Stimulated activated CD8-positive, alpha-beta memory T cell treated with anti-CD3 and anti-CD28 coated beads, Interleukin-4, amount 100 ng/mL, for 1 hour (primary cell): ENCODE measurements around the gene IGFN1.

Experiments
- DNase-seq, 2 donors: peaks; one replicate each; pipeline ENCODE4 v3.0.0-alpha.2; 2020; ENCODE audit warnings: low read depth in 2 of 2, low spot score in 1 of 2

The IGFN1 gene

DNA sequence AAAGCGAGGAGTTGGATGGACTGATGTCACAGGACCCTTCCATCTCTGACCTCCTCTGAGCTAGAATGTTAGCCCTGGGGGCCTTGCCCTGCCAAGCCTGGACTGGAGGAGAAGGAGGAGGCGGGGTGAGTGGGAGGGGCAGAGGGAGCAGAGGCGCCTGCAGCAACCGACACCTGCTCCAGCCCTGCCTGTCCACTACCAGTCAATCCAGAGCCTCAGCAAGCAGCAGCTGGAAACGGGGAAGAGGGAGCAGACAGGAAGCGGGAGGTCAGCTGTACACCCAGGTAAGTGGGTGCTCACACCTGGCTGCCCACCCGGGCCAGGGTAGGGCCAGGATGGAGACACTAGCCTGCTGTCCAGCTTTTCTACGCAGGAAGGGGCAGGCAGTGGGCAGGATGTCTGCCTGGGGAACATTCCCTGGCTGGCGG is at the start of gene IGFN1:
Gene IGFN1 (plus strand): TSS at position 201 of the 428 bp plus-strand sequence. CDS start 2,470 bp downstream, outside the sequence.
- no peak for DNase-seq

DNA sequence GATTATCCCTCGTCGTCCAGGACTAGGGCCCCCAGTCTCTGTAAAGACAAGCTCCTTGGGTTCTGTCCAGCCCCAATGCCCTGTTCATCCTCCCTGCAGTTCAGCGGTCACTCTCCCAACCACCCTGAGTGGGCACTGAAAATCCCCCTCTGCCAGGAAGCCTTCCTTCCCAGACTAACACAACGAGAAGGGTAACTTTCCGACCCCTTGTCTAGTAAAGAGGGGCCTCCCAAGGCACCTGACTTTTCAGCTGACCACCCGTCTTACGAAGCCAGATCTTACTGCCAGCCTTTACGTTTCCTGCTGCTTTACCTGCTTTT is 49.7 kb upstream of the IGFN1 start:
- no peak for DNase-seq

- no peak for DNase-seq
These were observed 49.2 kb upstream of the IGFN1 start for GRCh38 chr1:201141418-201141817.

DNA sequence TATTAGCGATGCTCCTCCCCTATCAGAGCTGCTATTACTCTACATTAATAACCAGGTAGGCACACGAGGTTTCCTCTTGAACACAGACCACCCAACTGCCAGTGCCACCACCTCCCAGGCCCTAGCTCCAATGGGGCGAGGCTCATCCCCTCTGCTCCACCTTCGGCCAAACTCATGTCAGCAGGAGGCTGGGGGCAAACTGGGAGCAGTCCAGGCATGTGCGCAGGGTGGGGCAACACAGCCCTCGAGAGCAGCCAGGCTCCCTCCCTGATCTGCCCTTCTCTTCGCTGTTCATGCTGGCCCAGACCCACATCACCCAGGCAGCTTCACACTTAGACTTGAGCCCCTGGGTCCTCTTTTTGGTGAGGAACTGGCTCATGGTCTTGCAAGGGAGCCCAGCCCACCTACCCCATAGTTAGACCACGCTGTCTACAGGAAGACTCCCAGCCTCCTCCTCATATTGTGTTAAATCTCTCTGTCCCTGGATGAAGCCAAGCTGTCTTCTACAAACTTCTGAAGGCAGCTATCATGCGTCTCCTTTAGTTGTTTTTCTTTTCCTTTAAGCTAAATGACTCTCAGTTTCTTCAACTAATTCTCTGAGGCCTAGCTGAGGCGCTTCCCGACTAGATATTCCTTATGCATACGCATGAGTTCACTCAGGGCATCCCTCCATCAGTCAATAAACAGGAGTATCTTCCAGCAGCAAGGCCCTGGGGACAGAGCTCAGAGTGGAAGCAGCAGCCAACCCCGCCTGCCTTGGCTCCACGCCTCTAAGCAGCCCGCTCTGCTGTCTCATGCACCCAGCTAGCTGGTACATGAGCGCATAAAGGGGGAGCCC is 48.4 kb upstream of the IGFN1 start:
- DNase-seq, result no peak

- DNase-seq, result no peak
These were observed 47.5 kb upstream of the IGFN1 start for GRCh38 chr1:201142849-201143725.

- no peak for DNase-seq
These were observed 46.6 kb upstream of the IGFN1 start for GRCh38 chr1:201143726-201144635.

DNA sequence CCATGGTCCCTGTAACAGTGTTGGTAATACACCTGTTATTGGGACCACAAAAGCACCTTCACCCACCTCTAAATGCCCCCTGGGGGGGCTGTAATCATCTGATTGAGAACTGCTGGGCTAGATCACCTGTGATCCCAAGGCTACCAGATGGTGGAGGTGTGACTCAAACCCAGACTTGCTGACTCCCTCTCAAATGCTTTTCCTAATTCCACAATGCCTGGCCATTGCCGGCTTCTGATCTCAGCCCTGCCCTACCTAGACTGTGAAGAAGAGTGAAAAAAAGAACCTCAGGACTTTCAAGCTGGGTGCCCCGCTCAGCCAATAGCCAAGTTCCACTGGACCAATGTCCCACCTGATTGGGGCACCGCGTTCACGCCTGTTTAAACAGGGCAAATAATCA is 45.9 kb upstream of the IGFN1 start:
- no peak for DNase-seq

- DNase-seq, result no peak
These were observed 45.5 kb upstream of the IGFN1 start for GRCh38 chr1:201145132-201145531.

DNA sequence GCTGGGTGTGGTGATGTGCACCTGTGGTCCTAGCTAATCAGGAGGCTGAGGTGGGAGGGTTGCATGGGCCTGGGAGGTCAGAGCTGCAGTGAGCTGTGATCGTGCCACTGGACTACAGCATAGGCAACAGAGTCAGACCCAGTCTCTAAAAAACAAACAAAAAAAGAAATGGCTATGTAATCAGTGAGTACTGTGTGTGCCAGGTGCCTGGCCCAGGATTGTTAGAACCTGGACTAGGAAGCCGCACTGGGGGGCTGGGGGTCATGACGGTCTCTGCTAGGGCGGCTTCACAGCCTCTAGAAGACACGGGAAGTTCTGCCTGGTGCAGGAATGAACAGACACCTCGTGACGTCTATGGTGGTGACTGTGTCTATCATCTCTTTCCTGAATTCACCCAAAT is 44.8 kb upstream of the IGFN1 start:
- DNase-seq, result no peak

DNA sequence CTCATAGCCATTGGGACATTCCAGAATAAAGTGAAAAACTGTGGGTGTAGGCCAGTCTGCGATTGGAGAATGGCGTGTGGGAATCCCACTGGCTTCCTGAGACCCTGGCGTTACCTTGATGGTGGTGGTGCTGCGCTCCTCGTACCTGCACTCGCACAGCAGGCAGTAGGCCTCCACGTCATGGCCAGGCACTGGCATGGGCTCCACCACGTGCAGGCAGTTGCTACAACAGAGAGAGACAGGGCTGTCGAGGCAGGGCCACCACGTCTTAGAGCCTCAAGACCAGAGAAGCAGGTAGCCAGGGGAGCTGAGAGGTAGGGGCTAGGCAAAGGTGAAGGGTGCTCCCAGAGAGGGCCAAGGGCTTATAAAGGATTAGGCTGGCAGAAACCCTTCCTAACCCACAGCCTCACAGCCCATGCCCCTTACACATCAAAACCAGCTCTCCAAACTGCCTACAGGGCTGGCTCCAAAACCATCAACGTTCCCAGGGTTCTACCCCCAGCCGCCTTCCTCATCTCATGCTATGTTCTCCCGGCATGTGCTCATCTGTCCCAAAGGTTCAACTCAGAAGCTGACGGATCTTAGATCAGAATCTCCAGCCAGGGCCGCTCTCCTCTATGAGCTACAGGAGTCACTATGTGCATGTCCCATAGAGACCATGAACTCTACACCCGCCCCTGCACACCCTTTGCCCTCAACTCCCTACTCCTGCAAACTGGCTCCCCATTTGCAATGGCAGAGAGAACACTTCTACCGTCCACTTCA is 43.8 kb upstream of the IGFN1 start:
- DNase-seq, result no peak

DNA sequence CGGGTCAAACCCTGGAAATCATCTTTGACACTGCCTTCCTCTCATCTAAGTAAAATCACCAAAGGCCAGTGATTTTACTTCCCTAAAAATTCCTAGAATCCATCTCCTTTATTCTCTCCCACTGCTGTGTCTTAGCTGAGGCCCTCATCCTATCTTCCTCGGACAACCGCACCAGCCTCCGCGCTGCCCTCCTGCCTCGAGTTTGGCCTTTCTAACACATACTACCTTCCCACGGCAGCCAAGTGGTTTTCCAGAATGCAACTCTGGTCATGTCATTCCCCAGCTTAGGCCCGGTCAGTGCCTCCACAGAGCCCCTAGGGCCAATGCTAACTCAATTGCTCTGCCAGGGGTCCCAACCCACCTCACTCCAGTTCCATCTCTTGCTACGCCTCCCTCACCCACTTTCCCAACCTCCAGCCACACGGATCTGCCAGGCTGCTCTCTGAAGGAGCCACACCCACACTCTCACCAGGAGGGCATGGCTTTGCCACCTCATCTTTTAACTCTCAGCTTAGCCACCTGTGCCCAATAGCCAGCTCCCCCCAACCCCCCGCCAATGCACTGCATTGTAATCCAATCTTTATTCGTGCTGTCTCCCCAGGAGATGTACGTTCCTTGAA is 43.1 kb upstream of the IGFN1 start:
- no peak for DNase-seq

- no peak for DNase-seq
These were observed 41.2 kb upstream of the IGFN1 start for GRCh38 chr1:201149400-201149799.

DNA sequence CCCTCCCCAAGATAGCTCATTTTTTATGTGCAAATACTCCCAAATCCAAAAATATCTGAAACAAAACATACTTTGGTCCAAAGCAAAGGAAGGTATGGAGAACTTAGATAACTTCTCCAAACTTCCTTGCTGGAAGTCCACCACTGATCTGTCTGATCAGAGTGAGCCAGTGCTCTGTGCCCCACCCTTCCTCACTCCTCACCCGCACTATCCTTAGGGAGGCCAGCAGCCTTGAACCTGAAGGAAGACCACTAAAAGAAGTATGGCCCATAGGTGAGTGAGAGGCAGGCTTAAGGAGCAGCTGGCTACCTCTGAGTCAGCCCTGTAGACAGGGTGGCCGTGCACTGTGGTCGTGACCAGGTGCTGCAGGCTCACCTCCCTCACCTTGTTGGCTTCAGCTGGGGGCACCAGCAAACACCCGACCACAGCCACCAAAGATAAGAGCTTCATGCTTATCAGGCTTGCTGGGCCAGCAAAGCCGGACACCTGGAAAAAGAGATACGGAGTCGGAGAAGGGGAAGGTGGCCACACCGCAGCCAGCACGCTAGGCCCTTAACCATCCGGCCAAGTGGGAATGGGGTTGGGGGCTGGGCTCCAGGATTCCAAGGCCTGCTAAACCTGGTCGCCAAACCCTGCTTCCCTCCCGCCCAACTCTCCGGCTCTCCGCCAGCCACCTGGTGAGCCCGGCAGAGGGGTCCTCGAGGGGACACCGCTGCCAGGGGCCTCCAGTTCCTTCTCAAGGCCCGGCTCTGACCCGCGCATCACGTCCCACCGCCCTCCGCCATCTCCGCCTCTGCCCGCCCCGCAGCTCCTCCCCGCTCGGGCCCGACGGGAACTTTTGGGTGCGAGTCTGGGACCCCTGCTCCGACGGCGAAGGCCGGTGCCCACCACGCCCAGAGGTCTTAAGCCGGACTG is 36.9 kb upstream of the IGFN1 start:
- DNase-seq, result no peak

- DNase-seq, result peak; percentile 98 to 99
These were observed 36.0 kb upstream of the IGFN1 start, which contains the start of gene TMEM9 for GRCh38 chr1:201154389-201155165. TMEM9 (minus strand) TSS chr1:201154474; CDS start chr1:201153923, 551 bp downstream.

DNA sequence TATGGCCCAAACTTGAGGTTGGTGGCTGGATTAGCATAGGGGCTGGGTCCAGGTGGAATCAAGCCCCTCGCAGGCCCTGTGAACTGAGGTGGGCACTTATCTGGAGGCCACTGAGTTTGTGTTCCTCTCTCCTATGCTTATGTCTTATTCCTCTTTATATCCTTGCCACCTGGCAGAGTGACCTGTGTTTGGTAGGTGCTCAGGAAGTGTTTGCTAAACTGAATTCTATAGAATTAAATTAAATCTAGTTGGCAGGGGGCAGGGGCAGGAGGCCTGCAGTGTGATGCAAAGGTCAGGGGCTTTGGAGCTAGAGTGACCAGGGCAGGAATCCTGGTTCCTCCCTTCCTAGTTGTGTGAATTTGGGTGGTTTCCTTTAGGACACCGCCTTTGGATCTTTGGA is 35.3 kb upstream of the IGFN1 start:
- DNase-seq, result no peak

DNA sequence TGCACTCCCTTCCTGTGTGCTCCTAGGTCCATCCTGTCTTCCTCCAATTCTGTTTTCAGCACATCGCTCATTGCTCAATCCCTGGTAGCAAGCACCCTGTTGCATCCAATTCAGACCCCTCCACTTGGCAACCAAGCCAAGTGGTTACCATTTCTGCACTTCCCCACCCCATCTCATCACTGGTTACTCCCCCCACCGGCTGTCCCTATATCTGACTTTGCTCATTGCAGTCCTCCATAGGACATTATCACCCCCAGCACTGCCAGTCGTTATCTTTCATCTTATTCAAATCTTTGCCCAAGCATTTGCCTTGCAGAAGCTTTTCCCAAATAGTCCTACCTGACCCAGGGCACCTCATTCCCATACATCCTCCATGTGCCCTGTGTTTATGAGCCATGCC is 34.3 kb upstream of the IGFN1 start:
- DNase-seq, result no peak

- DNase-seq, result no peak
These were observed 33.8 kb upstream of the IGFN1 start for GRCh38 chr1:201156819-201157218.

DNA sequence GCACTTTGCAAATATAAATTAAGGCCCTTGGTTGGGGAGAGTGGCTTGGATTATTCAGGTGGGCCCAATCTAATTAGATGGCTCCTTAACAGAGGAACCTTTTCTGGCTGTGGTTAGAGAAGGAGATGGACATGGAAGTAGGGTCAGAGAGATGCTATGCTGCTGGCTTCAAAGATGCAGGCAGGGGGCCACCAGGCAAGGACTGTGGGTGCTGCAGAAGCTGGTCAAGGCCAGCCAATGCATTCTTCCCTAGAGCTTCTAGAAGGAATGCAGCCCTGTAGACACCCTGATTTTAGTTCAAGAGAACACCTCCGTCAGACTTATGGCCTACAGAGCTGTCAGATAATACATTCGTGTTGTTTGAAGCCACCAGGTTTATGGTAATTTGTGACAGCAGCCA is 32.7 kb upstream of the IGFN1 start:
- no peak for DNase-seq
